Measurements from ENCODE around the gene SNX25. TPM values are rescaled to one million over a fixed set of nuclear protein-coding genes. Genes with fewer than 3 reads are reported as not detected.

The SNX25 gene
- total RNA-seq, 2 donors from 2014 or later: 13.2 to 16.8 TPM

DNA sequence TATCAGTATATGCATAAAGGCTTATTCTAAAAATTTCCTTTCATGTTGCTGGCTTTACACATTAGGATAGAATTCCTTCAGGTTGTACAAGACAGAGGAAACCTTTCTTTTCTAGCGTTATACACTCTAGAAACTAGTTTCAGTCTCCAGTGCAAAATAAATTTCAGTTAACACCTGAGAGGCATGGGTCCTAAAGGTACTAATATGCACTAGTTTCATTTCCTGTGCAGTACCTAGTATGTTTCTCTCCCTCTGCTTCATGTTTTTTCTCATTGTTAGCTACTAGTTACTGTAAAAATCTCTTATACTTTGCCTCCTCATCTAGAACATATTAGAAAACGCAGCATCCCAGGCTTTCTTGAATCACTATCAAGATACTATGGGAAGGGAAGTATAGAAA lies 54.0 kb downstream of the SNX25 start:
- Histone ChIP-seq H3K36me3 (peaks cover 14% of the 10 kb centered on the region), H3K27ac (no peak overlapping the region), H3K9me3 (no peaks in the 10 kb centered on the region), H3K27me3 (no peaks in the 10 kb centered on the region), H3K4me3 (no peak overlapping the region), H3K4me1 (peaks cover 0 to 7% of the 10 kb centered on the region in 2 donors)
- TF ChIP-seq, protein P1, sequence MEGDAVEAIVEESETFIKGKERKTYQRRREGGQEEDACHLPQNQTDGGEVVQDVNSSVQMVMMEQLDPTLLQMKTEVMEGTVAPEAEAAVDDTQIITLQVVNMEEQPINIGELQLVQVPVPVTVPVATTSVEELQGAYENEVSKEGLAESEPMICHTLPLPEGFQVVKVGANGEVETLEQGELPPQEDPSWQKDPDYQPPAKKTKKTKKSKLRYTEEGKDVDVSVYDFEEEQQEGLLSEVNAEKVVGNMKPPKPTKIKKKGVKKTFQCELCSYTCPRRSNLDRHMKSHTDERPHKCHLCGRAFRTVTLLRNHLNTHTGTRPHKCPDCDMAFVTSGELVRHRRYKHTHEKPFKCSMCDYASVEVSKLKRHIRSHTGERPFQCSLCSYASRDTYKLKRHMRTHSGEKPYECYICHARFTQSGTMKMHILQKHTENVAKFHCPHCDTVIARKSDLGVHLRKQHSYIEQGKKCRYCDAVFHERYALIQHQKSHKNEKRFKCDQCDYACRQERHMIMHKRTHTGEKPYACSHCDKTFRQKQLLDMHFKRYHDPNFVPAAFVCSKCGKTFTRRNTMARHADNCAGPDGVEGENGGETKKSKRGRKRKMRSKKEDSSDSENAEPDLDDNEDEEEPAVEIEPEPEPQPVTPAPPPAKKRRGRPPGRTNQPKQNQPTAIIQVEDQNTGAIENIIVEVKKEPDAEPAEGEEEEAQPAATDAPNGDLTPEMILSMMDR (IDR thresholded peaks at IDR 0.05): no peak
- DNase-seq (ENCODE audit: low spot score): no peak

DNA sequence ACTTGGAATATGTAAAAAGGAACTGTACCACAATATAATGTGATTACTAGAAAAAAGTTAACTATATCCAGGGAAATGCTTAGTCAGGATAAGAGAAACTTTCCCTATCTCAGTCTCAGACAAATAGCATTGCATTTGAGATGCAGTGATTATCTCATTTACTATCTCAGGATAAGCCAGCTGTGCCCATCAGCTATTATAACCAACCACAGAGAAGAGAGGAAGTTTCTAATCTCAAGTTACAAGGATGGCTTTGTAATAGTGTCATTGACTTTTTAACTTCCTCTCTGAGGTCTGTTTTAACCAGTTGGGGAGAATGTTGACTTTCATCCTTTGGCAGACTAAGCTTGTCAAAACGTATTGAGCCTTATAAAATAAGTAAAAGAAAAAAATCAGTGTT lies 56.5 kb downstream of the SNX25 start:
- Histone ChIP-seq H3K4me1 (no peaks in the 10 kb centered on the region), H3K27ac (no peak overlapping the region), H3K27me3 (no peaks in the 10 kb centered on the region), H3K9me3 (no peaks in the 10 kb centered on the region), H3K4me3 (no peak overlapping the region), H3K36me3 (peaks cover 14% of the 10 kb centered on the region)
- TF ChIP-seq, protein P1 (IDR thresholded peaks at IDR 0.05): no peak
- no peak for DNase-seq (ENCODE audit: low spot score)

DNA sequence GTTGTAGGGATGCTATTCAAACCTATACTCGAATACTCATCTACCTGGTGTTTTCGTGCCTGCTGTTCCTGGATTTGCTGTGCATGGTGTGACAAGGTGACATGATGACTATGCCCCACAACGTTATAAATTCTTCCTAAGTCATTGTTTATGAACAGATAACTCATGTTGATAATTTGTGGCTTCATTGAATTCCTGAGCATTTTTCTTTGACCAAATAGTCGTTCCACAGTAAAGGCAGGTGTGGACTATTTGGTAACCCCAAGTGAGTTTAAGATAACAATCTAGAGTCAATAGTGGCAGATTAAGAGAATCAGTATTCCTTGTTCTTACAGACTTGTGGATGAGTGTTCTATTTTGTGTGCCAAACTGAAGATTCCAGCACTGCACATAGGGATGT lies 59.9 kb downstream of the SNX25 start:
- no peak for DNase-seq (ENCODE audit: low spot score)
- Histone ChIP-seq H3K27ac (no peak overlapping the region), H3K27me3 (no peaks in the 10 kb centered on the region), H3K36me3 (peaks cover 14% of the 10 kb centered on the region), H3K9me3 (no peaks in the 10 kb centered on the region), H3K4me1 (peaks cover 0 to 3% of the 10 kb centered on the region in 2 donors), H3K4me3 (no peak overlapping the region)
- TF ChIP-seq, protein P1 (IDR thresholded peaks at IDR 0.05): no peak

DNA sequence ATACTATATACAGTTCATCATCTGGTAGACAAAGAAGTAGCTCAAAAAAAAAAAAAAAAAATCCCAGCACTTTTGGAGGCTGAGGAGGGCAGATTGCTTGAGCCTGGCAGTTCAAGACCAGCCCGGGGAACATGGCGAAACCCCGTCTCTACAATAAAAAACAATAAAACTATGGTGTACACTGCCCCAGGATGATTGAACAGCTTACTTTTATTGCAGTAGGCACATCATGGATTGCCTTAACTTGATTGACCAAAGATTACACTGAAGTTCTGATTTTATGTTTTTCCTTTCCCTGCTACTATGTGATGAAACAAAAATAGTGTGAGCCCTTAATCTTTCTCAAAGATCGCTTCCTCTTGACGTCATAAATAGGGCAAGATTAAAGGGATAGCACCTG lies 60.6 kb downstream of the SNX25 start:
- Histone ChIP-seq H3K4me3 (no peak overlapping the region), H3K9me3 (no peaks in the 10 kb centered on the region), H3K4me1 (peaks cover 0 to 10% of the 10 kb centered on the region in 2 donors), H3K27ac (no peak overlapping the region), H3K27me3 (no peaks in the 10 kb centered on the region), H3K36me3 (peaks cover 14% of the 10 kb centered on the region)
- TF ChIP-seq, protein P1 (IDR thresholded peaks at IDR 0.05): no peak
- DNase-seq (ENCODE audit: low spot score): no peak

DNA sequence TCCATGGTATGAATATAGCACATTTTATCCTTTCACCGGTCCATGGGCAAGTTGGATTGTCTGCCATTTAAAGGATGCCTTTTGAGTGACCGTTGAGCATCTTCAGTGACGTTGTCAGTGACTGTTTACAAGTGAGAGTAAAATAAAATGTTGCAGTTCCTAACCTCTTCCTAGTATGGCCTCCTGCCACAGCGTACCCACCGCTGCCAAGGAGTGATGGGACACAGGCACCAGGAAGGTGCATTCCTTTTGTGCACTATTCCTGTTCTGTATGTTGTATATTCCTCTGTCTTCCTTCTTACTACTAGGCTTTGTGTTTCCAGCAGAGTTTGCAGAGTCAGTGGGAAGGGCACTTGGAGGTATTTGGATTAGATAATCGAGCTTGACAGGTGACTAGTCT lies 61.5 kb downstream of the SNX25 start:
- TF ChIP-seq, protein P1 (IDR thresholded peaks at IDR 0.05): no peak
- DNase-seq (ENCODE audit: low spot score): no peak
- no peak overlapping the region for H3K27ac ChIP-seq
- no peaks in the 10 kb centered on the region for H3K27me3 ChIP-seq
- H3K9me3 ChIP-seq: no peaks in the 10 kb centered on the region
- no peak overlapping the region for H3K4me3 ChIP-seq
- H3K4me1 ChIP-seq: peaks cover 0 to 13% of the 10 kb centered on the region in 2 donors
- peaks cover 14% of the 10 kb centered on the region for H3K36me3 ChIP-seq

DNA sequence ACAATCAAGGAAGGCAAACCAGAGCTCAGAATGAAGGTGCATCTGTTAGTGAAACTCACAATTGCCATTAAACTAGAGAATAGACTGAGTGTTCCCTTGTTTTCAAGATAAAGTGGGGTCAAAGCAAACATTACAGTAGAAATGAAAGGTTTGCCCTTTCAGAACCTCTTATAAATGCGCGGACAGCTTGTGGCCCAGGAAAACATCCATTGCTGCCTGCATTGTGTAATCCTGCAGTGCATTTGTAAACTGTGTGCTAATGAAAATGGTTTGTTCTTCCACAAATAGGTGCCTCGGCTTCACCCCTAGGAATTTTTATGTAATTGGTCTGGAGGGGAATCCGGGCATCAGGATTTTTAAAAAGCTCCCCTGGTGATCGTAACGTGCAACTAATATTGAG lies 62.8 kb downstream of the SNX25 start:
- Histone ChIP-seq H3K4me1 (peaks cover 0 to 13% of the 10 kb centered on the region in 2 donors), H3K9me3 (no peaks in the 10 kb centered on the region), H3K4me3 (no peak overlapping the region), H3K27ac (no peak overlapping the region), H3K27me3 (no peaks in the 10 kb centered on the region), H3K36me3 (peaks cover 9% of the 10 kb centered on the region)
- TF ChIP-seq, protein P1 (IDR thresholded peaks at IDR 0.05): no peak
- DNase-seq (ENCODE audit: low spot score): no peak
